Measurements from ENCODE around the gene VCL. TPM values are rescaled to one million over a fixed set of nuclear protein-coding genes. Genes with fewer than 3 reads are reported as not detected.

VCL gene
- total and polyA plus RNA-seq, 2 of the 8 experiments (the other 6 are each of a cell fraction or from before 2014, with no cell fraction given), result 119 to 377 TPM

GRCh38 chr10:74120911-74121310 lies 123.0 kb downstream of the VCL start:
- peaks cover 18 to 92% (median 60%) of the 10 kb centered on the region in 4 experiments for H3K36me3 ChIP-seq (ENCODE audit: control insufficient read depth in 2 of 4, insufficient read depth in 4 of 4, low read length in 3 of 4)
- ChIA-PET CTCF (ENCODE audit: partially characterized antibody) (interaction anchor here (0.6 to 1.5 kb wide), 5 partner anchors 13 to 235 kb away, joined by 3 to 4 read pairs (median 3); no protein-coding TSS in a partner anchor), POLR2A (ENCODE audit: partially characterized antibody) (interaction anchor here (1.3 kb wide), 1 partner anchor 13 kb away, joined by 5 read pairs; no protein-coding TSS in a partner anchor)
- TF ChIP-seq HDAC2 (IDR thresholded peaks at IDR 0.05; ENCODE audit: borderline replicate concordance in 1 of 2, low read depth in 2 of 2, low read length in 2 of 2) (no peak), TAF1 (IDR thresholded peaks at IDR 0.05; ENCODE audit: low read depth, low read length) (no peak), USF2 (IDR thresholded peaks at IDR 0.05; ENCODE audit: low read length) (no peak), TCF12 (IDR thresholded peaks at IDR 0.05; ENCODE audit: low read depth, low read length) (no peak), SP2 (IDR thresholded peaks at IDR 0.05; ENCODE audit: low read length) (no peak)
- no peak overlapping the region for H3K4ac ChIP-seq (replicated peaks; ENCODE audit: insufficient read length, low read depth, low read length)
- no peak overlapping the region for H3K23ac ChIP-seq (ENCODE audit: insufficient read length)
- H2BK12ac ChIP-seq (ENCODE audit: low read depth, low read length), result no peak overlapping the region
- no peaks in the 10 kb centered on the region for H3K9me3 ChIP-seq (ENCODE audit: insufficient read depth in 2 of 2, low read depth in 1 of 2, low read length in 1 of 2)
- H2BK120ac ChIP-seq (replicated peaks; ENCODE audit: low read depth, low read length), result no peak overlapping the region
- H3K23me2 ChIP-seq (ENCODE audit: low read depth, low read length), result no peaks in the 10 kb centered on the region
- no peaks in the 10 kb centered on the region for H3K27me3 ChIP-seq (replicated peaks in 1 of 4; ENCODE audit: control insufficient read depth in 3 of 4, extremely low read depth in 1 of 4, insufficient read depth in 3 of 4, low read length in 3 of 4)
- DNase-seq (ENCODE audit: low read depth in 1 of 2, low spot score in 2 of 2) (no peak), FAIRE-seq (no peak)
- no peak overlapping the region for H2BK20ac ChIP-seq (ENCODE audit: low read length)
- no peak overlapping the region for H2AFZ ChIP-seq (ENCODE audit: low read length)
- no peak overlapping the region for H3K18ac ChIP-seq (ENCODE audit: extremely low read depth, low read length)
- H4K91ac ChIP-seq (replicated peaks; ENCODE audit: insufficient read length, low read length), result no peak overlapping the region
- H3K14ac ChIP-seq (ENCODE audit: insufficient read length), result no peak overlapping the region
- no peak overlapping the region for H3K4me2 ChIP-seq (ENCODE audit: insufficient read depth in 1 of 2, low read depth in 2 of 2, low read length in 2 of 2)
- H3K56ac ChIP-seq (replicated peaks; ENCODE audit: insufficient read length, low read depth, low read length), result no peak overlapping the region
- 92% methylated on average over 1 of the region's 1 CpG; no CpG with 5 or more reads in 1 of the 2 experiments for WGBS, 2 experiments (ENCODE audit: extremely low coverage in 1 of 2, insufficient coverage in 1 of 2, insufficient read length in 1 of 2, insufficient replicate concordance in 2 of 2, low coverage in 1 of 2, low lambda C conversion rate in 2 of 2, missing lambda C conversion rate in 1 of 2)
- H3K27ac ChIP-seq (ENCODE audit: low read depth, low read length), result no peak overlapping the region
- no peak overlapping the region for H4K5ac ChIP-seq (ENCODE audit: insufficient read length, low read depth, low read length)
- H2BK15ac ChIP-seq (ENCODE audit: low read length), result no peak overlapping the region
- no peak overlapping the region for H4K8ac ChIP-seq (ENCODE audit: extremely low read depth, insufficient read depth, low read length)
- no peaks in the 10 kb centered on the region for H3K79me1 ChIP-seq (ENCODE audit: low read depth, low read length)
- H2AK5ac ChIP-seq (ENCODE audit: low read depth, low read length), result no peak overlapping the region
- no peak overlapping the region for H3K9ac ChIP-seq (replicated peaks in 1 of 4; ENCODE audit: extremely low read depth in 1 of 4, low read depth in 3 of 4, low read length in 3 of 4)
- H4K20me1 ChIP-seq (replicated peaks in 1 of 2; ENCODE audit: control insufficient read depth in 1 of 2, insufficient read depth in 2 of 2, low read length in 2 of 2), result peaks cover 0 to 3% of the 10 kb centered on the region in 2 experiments
- no peak overlapping the region for H2BK5ac ChIP-seq (ENCODE audit: low read depth, low read length)
- no peaks in the 10 kb centered on the region for H3K79me2 ChIP-seq (ENCODE audit: control insufficient read depth in 1 of 2, insufficient read depth in 2 of 2, low read length in 2 of 2)
- no peak overlapping the region for H3K4me3 ChIP-seq (ENCODE audit: extremely low read depth in 1 of 4, insufficient read depth in 2 of 4, low read depth in 3 of 4, low read length in 4 of 4)
- no peaks in the 10 kb centered on the region for H3K4me1 ChIP-seq (replicated peaks in 1 of 4; ENCODE audit: control insufficient read depth in 3 of 4, insufficient read depth in 4 of 4, low read length in 3 of 4)

Measured in H1 (cell line).